HepG2 (cell line): Measurements from ENCODE around the gene OTUD7B. TPM values are rescaled to one million over a fixed set of nuclear protein-coding genes. Genes with fewer than 3 reads are reported as not detected.
A peak's percentile ranks its signal among the peaks of the same experiment; 100 is the strongest.

Experiments used
- ATF6 ChIP-seq: sonication (generic); formaldehyde crosslinking; conservative IDR thresholded peaks from 2 replicates; pipeline ENCODE4 v1.4.0; 2020; ENCODE audit warnings: missing genetic modification reagents
- CTCF ChIP-seq: sonication (generic); formaldehyde crosslinking; IDR thresholded peaks from 2 replicates; pipeline ENCODE4 v1.5.0; 2020; ENCODE audit warnings: mild to moderate bottlenecking, missing genetic modification reagents, moderate library complexity
- DNMT3B ChIP-seq: conservative IDR thresholded peaks from 2 replicates; pipeline ENCODE4 v1.6.1; 2016; ENCODE audit warnings: missing biosample characterization, control low read depth
- EEA1 ChIP-seq: sonication (generic); formaldehyde crosslinking; IDR thresholded peaks from 2 replicates; pipeline ENCODE4 v1.5.1; 2020; ENCODE audit warnings: mild to moderate bottlenecking, missing genetic modification reagents, borderline replicate concordance
- HMGXB4 ChIP-seq, 2 experiments: sonication (generic) in 1 of 2; formaldehyde crosslinking in 1 of 2; IDR thresholded peaks; 2 replicates each; pipeline versions ENCODE4 v1.4.0 to v1.6.1; 2018 to 2020; ENCODE audit warnings: missing genetic modification reagents in 2 of 2, borderline replicate concordance in 1 of 2, low read depth in 1 of 2, mild to moderate bottlenecking in 1 of 2, missing biosample characterization in 1 of 2
- HNRNPL ChIP-seq: fragments of 200-400 bp; formaldehyde crosslinking; IDR thresholded peaks from 2 replicates; pipeline ENCODE4 v1.6.1; 2017; ENCODE audit warnings: mild to moderate bottlenecking, low read depth, low read length
- HOXD1 ChIP-seq: sonication (generic); formaldehyde crosslinking; IDR thresholded peaks from 2 replicates; pipeline ENCODE4 v1.5.0; 2020; ENCODE audit warnings: missing genetic modification reagents
- MLLT10 ChIP-seq: sonication (generic); formaldehyde crosslinking; IDR thresholded peaks from 2 replicates; pipeline ENCODE4 v1.4.0; 2020; ENCODE audit warnings: missing genetic modification reagents
- NFKBIZ ChIP-seq: IDR thresholded peaks from 2 replicates; pipeline ENCODE4 v1.6.1; 2018; ENCODE audit warnings: missing genetic modification reagents, missing compliant biosample characterization
- SIX4 ChIP-seq: sonication (generic); formaldehyde crosslinking; IDR thresholded peaks from 2 replicates; pipeline ENCODE4 v1.4.0; 2020; ENCODE audit warnings: missing genetic modification reagents
- SOX13 ChIP-seq, 3 experiments: fragments of 450-650 bp in 1 of 3; sonication (generic) in 1 of 3; formaldehyde crosslinking in 1 of 3; IDR thresholded peaks in 2 of 3; conservative IDR thresholded peaks in 1 of 3; 2 replicates each; pipeline versions ENCODE4 v1.5.0 to v1.6.1; 2016 to 2020; ENCODE audit warnings: antibody characterized with exemption in 1 of 3, mild to moderate bottlenecking in 1 of 3, missing compliant biosample characterization in 1 of 3, missing genetic modification reagents in 1 of 3, moderate library complexity in 1 of 3
- ZFP41 ChIP-seq: sonication (generic); formaldehyde crosslinking; IDR thresholded peaks from 2 replicates; pipeline ENCODE4 v1.4.0; 2020; ENCODE audit warnings: mild to moderate bottlenecking, missing genetic modification reagents, borderline replicate concordance
- ZFYVE20 ChIP-seq: sonication (generic); formaldehyde crosslinking; IDR thresholded peaks from 2 replicates; pipeline ENCODE4 v1.8.0; 2023; ENCODE audit warnings: low read depth, mild to moderate bottlenecking, moderate library complexity, missing genetic modification reagents, borderline replicate concordance
- ZNF143 ChIP-seq: sonication (generic); formaldehyde crosslinking; IDR thresholded peaks from 2 replicates; pipeline ENCODE4 v1.4.0; 2020; ENCODE audit warnings: missing genetic modification reagents
- ZNF281 ChIP-seq: sonication (generic); formaldehyde crosslinking; IDR thresholded peaks from 2 replicates; pipeline ENCODE4 v1.4.0; 2020; ENCODE audit warnings: missing genetic modification reagents, borderline replicate concordance
- ZNF296 ChIP-seq: sonication (generic); formaldehyde crosslinking; conservative IDR thresholded peaks from 2 replicates; pipeline ENCODE4 v1.5.0; 2020; ENCODE audit warnings: mild to moderate bottlenecking, missing genetic modification reagents
- ZNF326 ChIP-seq: sonication (generic); formaldehyde crosslinking; IDR thresholded peaks from 2 replicates; pipeline ENCODE4 v1.4.0; 2020; ENCODE audit warnings: missing genetic modification reagents, borderline replicate concordance
- ZNF331 ChIP-seq: sonication (generic); formaldehyde crosslinking; IDR thresholded peaks from 2 replicates; pipeline ENCODE4 v1.4.0; 2020; ENCODE audit warnings: missing genetic modification reagents
- ZNF782 ChIP-seq: sonication (generic); formaldehyde crosslinking; IDR thresholded peaks from 2 replicates; pipeline ENCODE4 v1.4.0; 2020; ENCODE audit warnings: missing genetic modification reagents, mild to moderate bottlenecking, borderline replicate concordance
- polyA plus RNA-seq, 8 experiments: library from polyadenylated mRNA; depleted of rRNA in 3 of 8; stranded (reverse) in 7 of 8; unstranded in 1 of 8; fragments of >200 nt; fragmentation: Illumina TruSeq in 4 of 8; extraction: Trizol in 4 of 8; gene quantifications; 2 replicates each; pipeline versions ENCODE4 v1.2.1 to v1.2.3, GENCODE V29; 2011 to 2016; ENCODE audit warnings: low read depth in 4 of 8, missing spikeins in 1 of 8, mixed read lengths in 1 of 8; ENCODE audit not compliant: insufficient read depth in 1 of 8
- total RNA-seq, 5 experiments: library from RNA; depleted of rRNA; stranded (reverse); fragments of >200 nt; fragmentation: Illumina TruSeq; extraction: Trizol; gene quantifications; 2 replicates each; pipeline ENCODE4 v1.2.3, GENCODE V29; 2016; ENCODE audit warnings: low read depth in 1 of 5

Gene OTUD7B
- total and polyA plus RNA-seq, 2 of the 13 experiments (the other 11 are each of a cell fraction or from before 2014, with no cell fraction given) = 5.1 to 11.2 TPM

GRCh38 chr1:149927563-149928400 is 82.7 kb downstream of the OTUD7B start, which contains the start of gene SF3B4 (continued):
- TF ChIP-seq ATF6 (CRISPR knock-in tag) (no peak), ZFP41 (CRISPR knock-in tag) (no peak), DNMT3B (no peak), ZNF296 (CRISPR knock-in tag) (no peak), ZNF281 (CRISPR knock-in tag) (peak; percentile 61), ZFYVE20 (CRISPR knock-in tag) (no peak), HOXD1 (CRISPR knock-in tag) (no peak), SIX4 (CRISPR knock-in tag) (no peak), ZNF143 (CRISPR knock-in tag) (peak; percentile 72), HNRNPL (peak; percentile 67; the same call in 1 of the 2 replicates), SOX13 (IDR thresholded peaks at IDR 0.05) (no peak), SOX13 (CRISPR knock-in tag; conservative IDR thresholded peaks at IDR 0.05 in 1 of 2, IDR thresholded peaks at IDR 0.05 in 1 of 2) (no peak; a peak in 1 of 4 replicates), ZNF782 (CRISPR knock-in tag) (no peak), NFKBIZ (no peak), ZNF331 (peak; percentile 49; the same call in 1 of the 2 replicates), CTCF (CRISPR knock-in tag) (0 out of 2 replicates have a peak, but pooled peaks have one; percentile 18), MLLT10 (CRISPR knock-in tag) (no peak), ZNF326 (CRISPR knock-in tag) (no peak), EEA1 (CRISPR knock-in tag) (no peak), HMGXB4 (CRISPR knock-in tag; IDR thresholded peaks at IDR 0.05; ENCODE audit: borderline replicate concordance in 1 of 2, low read depth in 1 of 2) (peak; percentile 79 to 88)
